Measurements from ENCODE around the gene PLPP7. TPM values are rescaled to one million over a fixed set of nuclear protein-coding genes. Genes with fewer than 3 reads are reported as not detected.

PLPP7 gene
- polyA plus RNA-seq, 1 donor (not counting 4 experiments of a cell fraction or from before 2014, with no cell fraction given): not detected

DNA sequence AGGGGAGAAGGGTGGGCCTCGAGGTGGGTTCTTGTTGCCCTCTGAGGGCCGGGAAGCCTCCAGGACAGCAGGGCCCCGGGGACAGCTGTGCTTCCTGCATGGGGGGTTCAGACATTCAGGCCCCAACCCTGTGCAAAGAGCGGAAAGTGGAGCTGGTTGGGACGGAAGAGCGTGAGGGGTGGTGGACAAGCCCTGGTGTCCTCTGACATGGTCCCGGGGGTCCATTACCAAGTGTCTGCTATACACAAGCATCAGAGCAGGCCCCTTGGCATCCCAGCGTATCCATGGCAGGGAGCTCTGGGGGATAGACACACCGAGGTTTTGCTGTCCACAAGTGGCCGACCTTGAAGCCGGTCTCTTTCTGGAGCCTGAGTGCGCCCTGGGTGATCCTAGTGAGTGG lies 9.3 kb downstream of the PLPP7 start:
- no peak overlapping the region for H3K4me2 ChIP-seq (ENCODE audit: control insufficient read depth, extremely low read depth, insufficient read depth, low read depth, low read length)
- no peaks in the 10 kb centered on the region for H3K36me3 ChIP-seq (ENCODE audit: control insufficient read depth in 2 of 2, extremely low read depth in 1 of 2, insufficient read depth in 2 of 2, low read length in 2 of 2)
- H3K9me1 ChIP-seq (ENCODE audit: control insufficient read depth, extremely low read depth, insufficient read depth, low read length): no peaks in the 10 kb centered on the region
- no peak for TF ChIP-seq EZH2 (IDR thresholded peaks at IDR 0.05; ENCODE audit: low read length)
- TF ChIP-seq, protein P1, sequence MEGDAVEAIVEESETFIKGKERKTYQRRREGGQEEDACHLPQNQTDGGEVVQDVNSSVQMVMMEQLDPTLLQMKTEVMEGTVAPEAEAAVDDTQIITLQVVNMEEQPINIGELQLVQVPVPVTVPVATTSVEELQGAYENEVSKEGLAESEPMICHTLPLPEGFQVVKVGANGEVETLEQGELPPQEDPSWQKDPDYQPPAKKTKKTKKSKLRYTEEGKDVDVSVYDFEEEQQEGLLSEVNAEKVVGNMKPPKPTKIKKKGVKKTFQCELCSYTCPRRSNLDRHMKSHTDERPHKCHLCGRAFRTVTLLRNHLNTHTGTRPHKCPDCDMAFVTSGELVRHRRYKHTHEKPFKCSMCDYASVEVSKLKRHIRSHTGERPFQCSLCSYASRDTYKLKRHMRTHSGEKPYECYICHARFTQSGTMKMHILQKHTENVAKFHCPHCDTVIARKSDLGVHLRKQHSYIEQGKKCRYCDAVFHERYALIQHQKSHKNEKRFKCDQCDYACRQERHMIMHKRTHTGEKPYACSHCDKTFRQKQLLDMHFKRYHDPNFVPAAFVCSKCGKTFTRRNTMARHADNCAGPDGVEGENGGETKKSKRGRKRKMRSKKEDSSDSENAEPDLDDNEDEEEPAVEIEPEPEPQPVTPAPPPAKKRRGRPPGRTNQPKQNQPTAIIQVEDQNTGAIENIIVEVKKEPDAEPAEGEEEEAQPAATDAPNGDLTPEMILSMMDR (optimal IDR thresholded peaks at IDR 0.05 in 1 of 3, IDR thresholded peaks at IDR 0.05 in 1 of 3, conservative IDR thresholded peaks at IDR 0.05 in 1 of 3; ENCODE audit: extremely low read depth in 1 of 3, insufficient read depth in 2 of 3, low read length in 3 of 3): no peak
- no peak overlapping the region for H3K27ac ChIP-seq (ENCODE audit: control insufficient read depth, insufficient read depth, low read length)
- no peak overlapping the region for H3K9ac ChIP-seq (ENCODE audit: control insufficient read depth, extremely low read depth, insufficient read depth, low read length)
- dilution Hi-C loops (cut with MboI; ENCODE audit: extremely low pct_ligation_motif_present, low sequenced_read_pairs): no loop called here
- no peaks in the 10 kb centered on the region for H3K4me1 ChIP-seq (ENCODE audit: control insufficient read depth, extremely low read depth, insufficient read depth, low read length)
- no peaks in the 10 kb centered on the region for H3K9me3 ChIP-seq (ENCODE audit: control insufficient read depth, low read depth, low read length)
- DNase-seq (ENCODE audit: low read depth, low spot score): no peak
- no peaks in the 10 kb centered on the region for H3K79me2 ChIP-seq (ENCODE audit: control insufficient read depth, insufficient read depth, low read length)
- no peaks in the 10 kb centered on the region for H4K20me1 ChIP-seq (ENCODE audit: control insufficient read depth, extremely low read depth, insufficient read depth, low read length)
- H3K4me3 ChIP-seq (ENCODE audit: control insufficient read depth in 2 of 3, extremely low read depth in 1 of 3, insufficient read depth in 2 of 3, low read depth in 1 of 3, low read length in 3 of 3): no peak overlapping the region
- no peak for FAIRE-seq
- no peak overlapping the region for H2AFZ ChIP-seq (ENCODE audit: control insufficient read depth, low read length)
- H3K27me3 ChIP-seq (ENCODE audit: control insufficient read depth, extremely low read depth, insufficient read depth, low read length): peaks cover 4% of the 10 kb centered on the region

DNA sequence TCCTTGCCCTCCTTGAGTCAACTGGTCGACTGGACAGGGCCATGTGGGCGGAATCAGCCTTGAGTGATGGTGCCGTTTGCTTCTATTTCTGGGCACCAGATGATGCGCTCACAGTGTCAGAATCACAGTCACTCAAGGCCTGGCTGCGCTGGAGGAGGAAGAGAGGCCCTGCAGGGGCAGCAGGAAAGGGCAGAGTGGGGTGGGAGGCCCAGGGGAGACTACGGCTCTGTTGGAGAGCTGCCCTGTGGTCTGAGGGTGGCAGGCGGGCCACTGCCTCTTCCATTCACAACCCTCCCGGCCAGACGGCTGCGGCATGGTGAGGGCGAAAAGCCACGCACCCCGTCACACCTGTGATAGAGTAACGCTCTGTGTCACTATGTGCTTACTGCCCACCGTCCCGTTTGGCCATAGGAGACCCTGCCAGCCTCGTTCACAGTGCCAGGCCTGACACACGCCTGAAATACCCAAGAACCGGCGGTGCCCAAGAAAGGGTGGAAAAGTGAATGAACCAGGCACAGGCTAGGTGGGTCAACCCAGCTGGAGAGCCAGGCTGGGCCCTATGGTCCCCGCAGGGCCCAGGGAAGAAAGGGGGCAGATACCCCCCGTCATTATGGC lies 9.9 kb downstream of the PLPP7 start:
- Histone ChIP-seq H3K79me2 (ENCODE audit: control insufficient read depth, insufficient read depth, low read length) (no peaks in the 10 kb centered on the region), H3K9me3 (ENCODE audit: control insufficient read depth, low read depth, low read length) (no peaks in the 10 kb centered on the region), H3K27me3 (ENCODE audit: control insufficient read depth, extremely low read depth, insufficient read depth, low read length) (peaks cover 4% of the 10 kb centered on the region), H3K4me3 (ENCODE audit: control insufficient read depth in 2 of 3, extremely low read depth in 1 of 3, insufficient read depth in 2 of 3, low read depth in 1 of 3, low read length in 3 of 3) (no peak overlapping the region), H4K20me1 (ENCODE audit: control insufficient read depth, extremely low read depth, insufficient read depth, low read length) (no peaks in the 10 kb centered on the region), H3K9me1 (ENCODE audit: control insufficient read depth, extremely low read depth, insufficient read depth, low read length) (no peaks in the 10 kb centered on the region), H3K9ac (ENCODE audit: control insufficient read depth, extremely low read depth, insufficient read depth, low read length) (no peak overlapping the region), H3K4me1 (ENCODE audit: control insufficient read depth, extremely low read depth, insufficient read depth, low read length) (no peaks in the 10 kb centered on the region), H3K36me3 (ENCODE audit: control insufficient read depth in 2 of 2, extremely low read depth in 1 of 2, insufficient read depth in 2 of 2, low read length in 2 of 2) (no peaks in the 10 kb centered on the region), H3K27ac (ENCODE audit: control insufficient read depth, insufficient read depth, low read length) (no peak overlapping the region), H3K4me2 (ENCODE audit: control insufficient read depth, extremely low read depth, insufficient read depth, low read depth, low read length) (no peak overlapping the region), H2AFZ (ENCODE audit: control insufficient read depth, low read length) (no peak overlapping the region)
- DNase-seq (ENCODE audit: low read depth, low spot score): no peak
- FAIRE-seq: no peak
- TF ChIP-seq EZH2 (IDR thresholded peaks at IDR 0.05; ENCODE audit: low read length): no peak
- TF ChIP-seq, protein P1 (optimal IDR thresholded peaks at IDR 0.05 in 1 of 3, IDR thresholded peaks at IDR 0.05 in 1 of 3, conservative IDR thresholded peaks at IDR 0.05 in 1 of 3; ENCODE audit: extremely low read depth in 1 of 3, insufficient read depth in 2 of 3, low read length in 3 of 3): no peak
- dilution Hi-C loops (cut with MboI; ENCODE audit: extremely low pct_ligation_motif_present, low sequenced_read_pairs): no loop called here

All from keratinocyte (primary cell).